Neural crest cell (in vitro differentiated cells): ENCODE results near the gene FOXK1. TPM values are rescaled to one million over a fixed set of nuclear protein-coding genes. Genes with fewer than 3 reads are reported as not detected.

ENCODE experiments used
- DNase-seq: peaks from one replicate; pipeline ENCODE4 v3.0.0; 2021; ENCODE audit warnings: low read depth, mixed read lengths, low spot score
- H3K27ac Mint-ChIP-seq: one replicate; pipeline ENCODE4 v1.8.0; 2021; ENCODE audit warnings: mild to moderate bottlenecking, mixed read lengths; ENCODE audit not compliant: unreplicated experiment
- H3K27me3 Mint-ChIP-seq: 2 replicates; pipeline ENCODE4 v1.8.0; 2021; ENCODE audit warnings: low read depth, mild to moderate bottlenecking, mixed read lengths
- H3K36me3 Mint-ChIP-seq: 2 replicates; pipeline ENCODE4 v1.8.0; 2021; ENCODE audit warnings: low read depth, mild to moderate bottlenecking, mixed read lengths
- H3K4me1 Mint-ChIP-seq: 2 replicates; pipeline ENCODE4 v1.8.0; 2021; ENCODE audit warnings: mixed read lengths
- H3K4me3 Mint-ChIP-seq: one replicate; pipeline ENCODE4 v1.8.0; 2021; ENCODE audit warnings: mild to moderate bottlenecking, mixed read lengths
- H3K9me3 Mint-ChIP-seq: 2 replicates; pipeline ENCODE4 v1.8.0; 2021; ENCODE audit warnings: mixed read lengths
- total RNA-seq: library from RNA; stranded (reverse); gene quantifications from 2 replicates; pipeline ENCODE4 v1.2.1, GENCODE V29; 2021
- TF ChIP-seq, protein P1 (sequence below): fragments of 200-600 bp; sonication (generic); conservative IDR thresholded peaks from 2 replicates; pipeline ENCODE4 v1.5.0; 2021; ENCODE audit warnings: antibody characterized with exemption, mild to moderate bottlenecking

The FOXK1 gene
- total RNA-seq, 1 donor from 2014 or later, result 29.1 TPM

DNA sequence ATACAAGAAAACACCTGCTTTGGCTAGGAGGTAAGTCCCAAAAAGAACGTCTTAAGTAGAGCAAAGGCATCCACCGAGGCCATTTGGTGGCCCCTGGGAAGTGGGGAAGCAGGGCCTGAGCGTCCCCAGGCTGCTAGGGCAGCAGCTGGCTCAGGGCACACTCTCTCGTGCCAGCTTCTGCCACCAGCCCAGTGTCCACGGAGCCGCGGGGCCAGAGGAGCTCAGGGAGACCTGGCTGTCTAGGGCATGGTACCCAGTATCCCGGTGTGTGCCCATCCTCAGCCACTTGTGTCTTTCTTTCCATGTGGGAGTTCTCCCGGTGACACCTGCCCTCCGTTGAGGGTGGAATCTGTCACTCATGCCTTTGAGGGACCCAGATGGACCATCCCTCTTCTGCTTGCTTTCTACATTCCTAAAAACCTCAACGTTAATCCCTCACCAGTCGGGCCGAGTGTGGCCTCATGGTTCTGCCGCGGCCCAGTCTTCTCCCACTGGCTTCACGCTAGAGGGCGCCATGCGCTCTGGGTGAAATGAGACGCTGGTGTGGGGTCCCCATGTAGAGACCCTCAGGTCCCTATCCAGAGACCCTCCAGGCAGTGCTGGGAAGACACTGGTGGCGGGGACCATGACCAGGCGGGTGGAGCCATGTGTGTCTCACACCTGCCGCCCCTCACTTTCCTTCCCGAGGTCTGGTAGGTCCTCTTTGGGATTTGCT, 83.8 kb downstream of the FOXK1 start:
- DNase-seq, result no peak
- Mint-ChIP-seq H3K27me3 (no peaks in the 10 kb centered on the region), H3K4me1 (peaks cover 6% of the 10 kb centered on the region), H3K9me3 (no peaks in the 10 kb centered on the region), H3K36me3 (peaks cover 5% of the 10 kb centered on the region), H3K4me3 (peak overlapping the region; percentile 44), H3K27ac (no peak overlapping the region)
- TF ChIP-seq, protein P1, sequence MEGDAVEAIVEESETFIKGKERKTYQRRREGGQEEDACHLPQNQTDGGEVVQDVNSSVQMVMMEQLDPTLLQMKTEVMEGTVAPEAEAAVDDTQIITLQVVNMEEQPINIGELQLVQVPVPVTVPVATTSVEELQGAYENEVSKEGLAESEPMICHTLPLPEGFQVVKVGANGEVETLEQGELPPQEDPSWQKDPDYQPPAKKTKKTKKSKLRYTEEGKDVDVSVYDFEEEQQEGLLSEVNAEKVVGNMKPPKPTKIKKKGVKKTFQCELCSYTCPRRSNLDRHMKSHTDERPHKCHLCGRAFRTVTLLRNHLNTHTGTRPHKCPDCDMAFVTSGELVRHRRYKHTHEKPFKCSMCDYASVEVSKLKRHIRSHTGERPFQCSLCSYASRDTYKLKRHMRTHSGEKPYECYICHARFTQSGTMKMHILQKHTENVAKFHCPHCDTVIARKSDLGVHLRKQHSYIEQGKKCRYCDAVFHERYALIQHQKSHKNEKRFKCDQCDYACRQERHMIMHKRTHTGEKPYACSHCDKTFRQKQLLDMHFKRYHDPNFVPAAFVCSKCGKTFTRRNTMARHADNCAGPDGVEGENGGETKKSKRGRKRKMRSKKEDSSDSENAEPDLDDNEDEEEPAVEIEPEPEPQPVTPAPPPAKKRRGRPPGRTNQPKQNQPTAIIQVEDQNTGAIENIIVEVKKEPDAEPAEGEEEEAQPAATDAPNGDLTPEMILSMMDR, result peak; percentile 31

DNA sequence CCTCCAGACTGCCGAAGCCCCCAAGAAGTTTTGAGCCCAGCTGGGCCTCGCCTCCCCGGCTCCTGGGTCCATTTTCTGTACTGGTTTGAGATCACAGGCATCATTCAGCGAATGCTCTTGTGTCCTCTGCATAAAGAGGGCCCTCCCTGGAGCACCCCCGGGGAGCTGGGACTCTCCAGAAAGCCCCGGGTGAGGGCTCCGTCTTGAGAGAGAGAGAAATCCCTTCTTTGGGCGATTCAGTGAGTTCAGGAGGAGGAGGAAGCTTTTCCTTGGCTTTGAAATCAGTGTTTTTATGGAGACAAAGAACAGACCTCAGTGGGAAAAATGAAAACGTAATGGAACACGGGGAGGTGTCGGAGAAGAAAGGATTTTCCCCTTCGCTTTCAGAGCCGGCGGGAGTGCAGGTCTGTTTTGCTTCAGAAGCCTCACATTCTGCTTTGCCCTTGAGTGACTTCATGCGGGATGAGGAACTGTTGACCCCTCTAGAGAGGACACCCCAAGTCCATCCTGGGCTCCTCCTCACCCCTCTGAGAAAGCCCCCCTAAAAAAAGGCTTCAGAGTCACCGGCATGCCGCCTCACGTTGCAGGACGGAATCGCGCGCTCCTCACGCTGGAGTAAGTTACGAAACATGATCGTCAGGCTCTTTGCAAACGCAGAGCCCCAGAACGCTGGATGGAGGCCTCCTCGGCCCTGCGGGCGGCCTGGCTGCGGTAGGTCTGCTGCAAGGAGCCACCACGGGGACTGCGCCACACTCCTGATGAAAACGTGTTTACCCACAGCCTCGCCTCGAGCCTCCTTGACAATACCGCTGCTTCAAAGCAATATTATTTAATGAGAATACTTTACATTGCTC, 84.8 kb downstream of the FOXK1 start:
- Mint-ChIP-seq H3K9me3 (no peaks in the 10 kb centered on the region), H3K27ac (no peak overlapping the region), H3K36me3 (peaks cover 5% of the 10 kb centered on the region), H3K4me1 (peaks cover 6% of the 10 kb centered on the region), H3K27me3 (no peaks in the 10 kb centered on the region), H3K4me3 (no peak overlapping the region)
- DNase-seq, result no peak
- TF ChIP-seq, protein P1, result no peak

DNA sequence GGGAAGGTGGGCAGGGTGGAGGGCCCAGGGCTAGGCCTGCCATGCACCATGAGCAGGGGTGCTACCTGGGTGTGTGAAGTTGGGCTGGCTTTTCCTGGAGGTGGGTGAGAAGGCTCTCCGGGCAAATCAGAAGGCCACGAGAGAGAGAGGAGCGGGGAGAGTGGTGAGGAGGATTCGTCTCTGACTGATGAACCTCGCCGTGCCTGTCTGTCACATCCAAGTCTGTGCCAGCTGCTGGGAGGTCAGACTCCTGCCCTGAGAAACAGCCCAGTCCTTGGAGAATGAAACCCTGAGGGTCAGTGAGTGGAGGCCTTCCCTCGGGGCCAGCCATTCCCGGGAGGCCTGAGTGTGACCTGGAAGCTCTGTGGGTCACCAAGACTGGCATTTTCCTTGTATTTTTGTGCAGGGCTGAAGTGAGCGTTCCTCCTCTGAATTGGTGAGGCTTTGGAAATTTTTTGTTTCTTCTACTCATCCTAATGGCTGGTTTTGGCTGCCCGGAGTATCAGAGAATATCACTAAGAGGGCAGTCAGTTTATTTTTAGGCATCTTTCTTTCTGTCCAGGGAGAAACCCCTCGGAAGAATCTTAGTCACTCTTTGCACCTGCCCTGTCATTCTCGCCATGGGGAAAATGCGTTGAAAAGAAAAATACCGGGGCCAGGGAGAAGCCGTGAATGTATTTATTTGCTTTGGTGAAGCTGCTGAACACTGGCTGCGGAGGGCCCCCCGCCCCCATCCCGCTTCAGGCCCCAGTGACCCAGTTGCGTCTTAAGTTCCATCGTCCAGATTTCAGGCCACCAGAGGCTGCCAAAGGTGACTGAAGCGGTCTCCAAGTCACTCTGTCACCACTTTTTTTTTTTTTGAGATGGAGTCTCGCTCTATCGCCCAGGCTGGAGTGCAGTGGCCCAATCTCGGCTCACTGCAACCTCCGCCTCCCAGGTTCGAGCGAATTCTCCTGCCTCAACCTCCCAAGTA, 86.8 kb downstream of the FOXK1 start:
- Mint-ChIP-seq H3K27me3 (no peaks in the 10 kb centered on the region), H3K27ac (peak overlapping the region; percentile 75), H3K4me3 (peak overlapping the region; percentile 15), H3K4me1 (peaks cover 6% of the 10 kb centered on the region), H3K36me3 (no peaks in the 10 kb centered on the region), H3K9me3 (no peaks in the 10 kb centered on the region)
- TF ChIP-seq, protein P1, result no peak
- no peak for DNase-seq

DNA sequence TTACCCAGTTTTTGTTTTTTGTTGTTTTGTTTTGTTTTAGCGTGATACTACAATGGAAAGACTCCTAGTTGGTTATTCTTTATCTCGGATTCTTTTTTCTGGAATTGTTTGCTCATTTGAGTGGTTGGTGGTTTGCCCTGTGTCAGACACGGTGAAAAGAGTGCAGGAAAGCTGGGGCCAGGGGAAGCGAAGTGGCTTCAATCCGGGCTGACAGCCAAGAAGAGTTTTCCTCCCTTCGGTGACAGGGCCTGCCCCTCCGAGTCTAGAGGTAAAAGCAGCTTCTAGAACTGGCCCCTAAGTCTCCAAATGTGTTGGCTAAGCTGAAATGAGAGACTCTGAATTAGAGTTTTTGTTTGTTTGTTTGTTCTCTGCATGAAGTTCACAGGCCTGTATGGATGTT, 87.7 kb downstream of the FOXK1 start:
- Mint-ChIP-seq H3K36me3 (no peaks in the 10 kb centered on the region), H3K4me3 (peak overlapping the region; percentile 6), H3K27me3 (no peaks in the 10 kb centered on the region), H3K27ac (no peak overlapping the region), H3K9me3 (no peaks in the 10 kb centered on the region), H3K4me1 (peaks cover 13% of the 10 kb centered on the region)
- TF ChIP-seq, protein P1, result no peak
- no peak for DNase-seq

DNA sequence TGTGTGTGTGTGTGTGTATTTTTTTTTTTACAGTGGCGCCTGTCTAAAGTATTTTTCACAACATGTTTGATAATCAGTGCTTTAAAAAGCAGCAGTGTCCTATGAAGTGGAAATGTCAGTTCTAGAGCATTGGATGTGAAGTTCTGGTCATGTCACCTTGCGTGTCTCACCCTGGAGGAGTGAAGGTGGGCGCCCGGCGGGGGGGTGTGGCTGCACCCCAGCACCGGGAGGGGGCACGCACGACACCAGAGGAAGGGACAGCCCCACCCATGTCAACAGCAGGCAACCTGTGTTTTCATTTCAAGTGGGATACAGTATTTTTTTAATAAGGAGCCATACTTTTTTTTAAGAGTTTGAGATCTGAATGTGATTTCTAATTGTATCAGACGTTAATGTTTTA, 88.8 kb downstream of the FOXK1 start:
- no peak overlapping the region for H3K27ac Mint-ChIP-seq
- H3K4me1 Mint-ChIP-seq, result peaks cover 23% of the 10 kb centered on the region
- no peak for DNase-seq
- H3K4me3 Mint-ChIP-seq, result peak overlapping the region; percentile 69
- no peaks in the 10 kb centered on the region for H3K36me3 Mint-ChIP-seq
- TF ChIP-seq, protein P1, result no peak
- no peaks in the 10 kb centered on the region for H3K27me3 Mint-ChIP-seq
- H3K9me3 Mint-ChIP-seq, result no peaks in the 10 kb centered on the region
